NCI-H2107 treated with DMSO at 0.1 percent for 48 hours (cell line): ENCODE data around the gene OR2T1.
"Not testable (repeated sequence)": the region's sequence is repeated elsewhere in the genome, so short reads cannot be mapped to it uniquely, and the experiment has no call there.

Source experiments
- DNase-seq: peaks from one replicate; lab custom pipeline; 2025; ENCODE audit not compliant: unreplicated experiment; lab: John Stamatoyannopoulos, UW

Gene OR2T1

DNA sequence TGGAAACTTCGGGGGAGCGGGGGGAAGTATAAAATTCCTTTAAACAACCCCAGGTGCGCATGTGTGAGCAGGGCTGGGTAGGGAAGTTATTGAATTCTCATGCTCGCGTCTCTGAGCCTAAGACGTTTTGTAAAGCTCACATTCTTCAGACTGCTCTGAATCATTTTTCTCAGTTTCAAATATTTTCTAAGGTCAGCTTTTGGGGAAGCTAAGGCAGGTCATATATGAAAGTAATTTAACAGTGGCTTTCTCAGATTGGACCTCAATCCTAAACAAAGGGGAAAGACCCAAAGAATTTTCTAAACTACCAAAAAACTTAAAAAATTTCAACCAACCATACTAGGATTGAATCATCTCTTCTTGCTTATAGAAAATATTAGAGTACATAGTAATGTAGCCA is 32.1 kb downstream of the OR2T1 start:
- not testable (repeated sequence) for DNase-seq

DNA sequence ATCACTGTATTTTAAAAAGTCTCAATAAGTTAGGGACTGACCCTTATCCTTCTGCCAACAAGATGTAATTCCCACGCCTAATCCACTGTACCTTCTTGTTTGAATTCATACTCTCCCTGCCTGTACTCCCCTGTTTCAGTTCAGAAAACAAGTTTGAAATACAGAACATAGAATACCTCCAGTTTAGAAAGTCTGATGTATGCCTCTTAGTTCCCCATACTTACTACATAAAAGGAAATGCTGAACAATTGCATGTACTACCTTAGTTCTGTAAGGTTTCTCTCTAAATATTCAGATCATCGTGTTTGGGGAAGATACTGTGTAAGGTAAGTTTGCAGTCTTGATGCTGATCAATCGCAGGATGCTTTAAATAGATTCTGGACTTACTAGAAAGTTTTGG is 33.5 kb downstream of the OR2T1 start:
- not testable (repeated sequence) for DNase-seq

DNA sequence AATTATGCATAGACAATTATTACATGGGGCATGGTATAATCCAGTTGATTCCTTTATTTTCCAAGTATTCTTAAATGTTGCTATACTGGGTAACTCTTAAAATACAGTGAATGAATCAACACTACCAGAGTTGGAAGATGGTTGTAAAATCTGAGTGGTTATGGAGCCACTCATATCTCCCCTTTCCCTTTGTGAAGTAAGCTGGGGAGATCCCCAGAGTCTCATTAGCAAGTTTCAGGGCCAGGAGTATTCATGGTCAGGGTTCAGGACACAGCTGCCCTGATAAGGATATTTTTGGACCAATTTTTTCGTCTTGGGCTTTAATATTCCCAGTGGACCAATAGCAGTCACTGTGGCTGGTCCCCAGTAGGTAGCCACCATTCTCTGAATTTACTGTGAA is 35.8 kb downstream of the OR2T1 start:
- not testable (repeated sequence) for DNase-seq

DNA sequence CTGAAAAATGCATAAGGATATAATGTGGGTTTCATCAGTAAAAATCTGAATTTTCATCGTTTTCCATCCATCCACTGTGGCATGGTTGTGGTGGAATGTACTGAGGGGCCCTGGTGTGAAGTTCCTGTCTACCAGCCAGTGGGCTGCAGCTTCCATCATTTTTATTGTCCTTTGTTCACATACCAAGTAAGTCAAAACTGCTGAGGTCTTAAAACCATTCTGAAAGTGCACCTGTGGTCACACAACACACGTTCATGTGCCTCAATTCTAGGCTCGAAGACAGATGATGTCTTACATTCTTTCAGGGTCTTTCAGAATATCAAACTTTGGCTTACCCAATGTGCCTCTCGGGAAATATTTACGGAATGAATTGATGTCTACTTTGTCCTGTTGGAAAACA is 36.4 kb downstream of the OR2T1 start:
- not testable (repeated sequence) for DNase-seq

DNA sequence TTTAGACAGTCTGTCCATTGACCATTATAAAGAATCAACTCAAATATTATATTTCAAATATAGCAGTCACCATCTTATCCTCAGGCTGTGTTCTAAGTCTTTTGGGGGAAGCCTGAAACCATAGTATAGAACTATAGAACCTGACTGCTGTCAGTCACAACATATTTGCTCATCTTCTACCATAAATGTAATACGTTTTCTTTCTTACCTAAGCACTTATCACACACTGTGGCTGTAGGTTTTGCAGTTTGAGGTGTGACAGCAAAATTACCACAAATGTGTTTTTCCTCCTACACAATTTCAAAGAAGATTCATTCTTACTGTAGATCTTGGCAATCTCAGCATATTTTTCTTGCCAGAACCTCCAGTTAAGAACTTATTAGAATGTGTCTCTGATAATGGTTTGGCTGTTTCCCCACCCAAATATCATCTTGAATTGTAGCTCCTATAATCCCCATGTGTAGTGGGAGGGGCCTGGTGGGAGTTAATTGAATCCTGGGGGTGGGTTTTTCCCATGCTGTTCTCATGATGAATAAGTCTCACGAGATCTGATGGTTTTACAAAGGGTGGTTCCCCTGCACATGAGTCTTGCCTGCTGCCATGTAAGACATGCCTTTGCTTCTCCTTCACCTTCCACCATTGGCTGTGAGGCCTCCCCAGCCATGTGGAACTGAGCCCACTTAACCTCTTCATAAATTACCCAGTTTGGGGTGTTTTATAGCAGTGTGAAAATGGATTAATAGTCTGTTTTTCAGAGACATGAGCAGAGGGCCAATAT is 39.8 kb downstream of the OR2T1 start:
- DNase-seq, result not testable (repeated sequence)

DNA sequence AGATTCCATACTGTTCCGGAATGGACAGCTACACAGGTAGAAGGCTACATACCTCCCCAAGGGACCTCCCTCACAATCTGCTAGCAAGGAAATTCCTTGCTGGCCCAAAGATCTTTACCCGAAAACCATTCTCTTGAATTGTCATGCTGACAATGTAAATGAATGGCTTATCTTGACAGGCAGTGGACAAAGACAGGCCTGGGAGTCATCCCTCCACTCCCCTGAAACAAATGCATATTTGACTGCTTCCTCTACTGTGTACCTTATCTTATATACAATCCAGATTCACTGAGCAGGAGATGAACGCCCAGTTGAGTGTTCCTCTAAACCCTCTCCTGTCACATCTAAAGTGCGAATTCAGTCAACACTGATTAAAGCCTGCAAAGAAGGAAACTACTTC is 41.8 kb downstream of the OR2T1 start:
- not testable (repeated sequence) for DNase-seq

DNA sequence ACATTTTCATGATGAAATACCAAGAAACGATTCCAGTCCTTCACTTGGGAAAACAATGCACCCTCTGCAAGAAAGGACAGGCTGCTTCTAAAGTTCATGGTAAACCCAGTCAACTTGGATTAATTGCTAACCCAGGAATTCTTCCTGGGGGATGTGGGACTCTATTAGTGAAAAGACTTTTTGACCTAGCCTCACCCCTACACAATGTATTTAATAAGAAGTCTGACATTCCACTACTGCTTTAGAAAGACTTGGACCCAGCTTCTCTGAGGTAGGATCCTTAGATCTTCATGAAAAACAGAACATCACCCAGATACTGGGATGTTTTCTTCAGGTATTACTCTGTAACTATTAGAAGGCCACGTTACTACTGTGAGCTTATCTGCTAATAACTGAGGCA is 42.6 kb downstream of the OR2T1 start, which contains the start of gene OR2T2:
TSS of gene OR2T2 (plus strand) at position 239 of the 400 bp plus-strand sequence. CDS start 7,161 bp downstream, outside the sequence.
- not testable (repeated sequence) for DNase-seq

DNA sequence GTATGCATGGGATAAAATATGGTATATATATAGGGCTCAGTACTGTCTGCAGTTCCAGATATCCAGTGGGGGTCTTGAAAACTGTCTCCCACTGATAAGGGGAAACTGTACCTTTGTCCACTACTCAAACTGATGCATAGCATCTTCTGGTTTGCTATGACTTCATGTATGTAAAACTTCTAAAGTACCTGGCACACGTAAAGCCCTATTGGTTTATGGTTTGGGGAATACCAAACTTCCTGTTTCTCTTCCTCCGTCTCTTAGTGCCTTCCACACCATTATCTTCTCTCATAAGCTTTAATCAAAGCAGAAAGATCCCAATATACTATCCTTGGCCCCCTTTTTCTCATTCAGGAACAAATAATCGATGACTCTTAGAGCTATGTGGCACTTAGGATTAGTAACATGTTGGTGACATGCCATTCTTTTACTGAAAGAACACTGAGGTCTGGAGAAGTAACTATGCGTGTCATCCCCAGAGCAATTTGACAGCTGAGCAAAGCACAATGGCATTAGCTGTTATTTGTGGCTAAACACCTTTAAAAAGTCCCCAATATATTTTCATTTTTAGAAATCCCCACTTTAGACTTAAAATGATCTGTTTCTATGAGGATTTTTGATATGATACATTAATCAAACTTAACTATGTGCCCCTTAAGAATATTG is 45.7 kb downstream of the OR2T1 start:
- not testable (repeated sequence) for DNase-seq

DNA sequence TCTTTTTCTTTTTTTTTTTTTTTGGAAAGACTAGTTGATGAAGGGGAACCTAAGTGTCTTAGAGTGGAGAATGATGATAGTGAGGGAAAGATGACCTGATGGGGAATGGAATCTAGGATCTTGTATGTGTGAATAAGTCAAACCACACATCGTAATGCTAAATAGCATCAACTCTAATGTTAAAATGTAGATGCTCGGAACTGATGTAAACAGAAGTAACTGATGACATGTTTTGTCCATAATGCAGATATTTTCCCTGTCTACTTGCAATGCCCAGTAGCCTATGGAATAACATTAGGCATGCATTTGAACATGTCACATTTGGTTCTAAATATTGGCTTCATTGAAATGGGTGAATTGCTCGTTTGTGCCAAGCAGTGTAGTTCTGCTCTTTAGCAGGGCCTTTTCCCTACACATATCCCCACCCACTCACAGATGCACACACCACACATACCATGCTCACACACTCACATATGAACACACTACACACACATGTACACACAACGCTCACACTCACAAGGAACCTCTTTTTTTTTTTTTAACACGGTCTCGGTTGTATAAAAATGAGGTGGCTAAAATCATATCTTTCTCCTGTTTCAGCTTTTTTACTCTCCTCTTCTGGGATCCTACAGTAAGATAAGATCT is 47.1 kb downstream of the OR2T1 start:
- DNase-seq, result not testable (repeated sequence)

DNA sequence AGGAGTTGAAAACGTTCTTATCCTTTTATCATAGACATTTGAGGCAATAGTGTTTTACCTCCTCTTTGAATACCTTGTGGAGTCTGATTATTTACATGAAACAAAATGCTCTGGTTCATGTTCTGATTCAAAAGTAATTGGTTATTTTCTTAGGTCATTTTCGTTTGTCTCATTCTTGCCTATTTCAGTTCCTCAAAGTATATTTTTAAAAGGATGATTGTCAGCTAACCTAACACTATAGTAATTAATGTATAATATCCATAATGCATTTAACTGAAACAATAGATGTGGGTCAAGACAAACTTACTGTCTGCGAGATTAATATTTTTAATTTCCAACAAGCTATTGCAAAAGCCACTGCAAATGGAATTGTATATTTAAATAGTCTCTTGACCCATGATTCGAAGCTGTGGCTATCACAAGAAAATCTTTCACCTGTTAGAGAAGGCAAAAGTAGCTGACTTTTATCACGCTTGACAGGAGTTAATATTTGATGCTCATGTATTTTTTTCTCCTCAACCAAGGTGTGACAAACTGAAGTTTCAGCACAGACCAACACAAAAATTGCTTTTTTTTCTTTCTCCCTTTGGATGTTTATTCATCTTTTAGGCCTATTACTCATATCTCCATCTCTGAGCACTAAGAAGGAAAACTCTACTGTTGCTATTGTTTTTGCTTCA is 47.8 kb downstream of the OR2T1 start:
- DNase-seq, result not testable (repeated sequence)

DNA sequence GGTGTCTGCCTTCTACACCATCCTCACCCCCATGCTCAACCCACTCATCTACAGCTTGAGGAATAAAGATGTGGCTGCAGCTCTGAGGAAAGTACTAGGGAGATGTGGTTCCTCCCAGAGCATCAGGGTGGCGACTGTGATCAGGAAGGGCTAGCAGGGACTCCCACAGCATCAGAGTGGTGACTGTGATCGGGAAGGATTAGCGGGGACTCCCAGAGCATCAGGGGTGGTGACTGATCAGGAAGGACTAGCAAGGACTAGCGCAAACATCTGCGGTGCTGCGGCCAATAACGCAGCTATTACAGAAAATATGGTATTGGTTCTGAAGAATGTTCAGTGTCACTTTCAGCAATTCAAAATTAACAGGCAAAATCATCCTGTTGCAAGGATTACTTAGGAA is 50.8 kb downstream of the OR2T1 start:
- DNase-seq, result not testable (repeated sequence)

DNA sequence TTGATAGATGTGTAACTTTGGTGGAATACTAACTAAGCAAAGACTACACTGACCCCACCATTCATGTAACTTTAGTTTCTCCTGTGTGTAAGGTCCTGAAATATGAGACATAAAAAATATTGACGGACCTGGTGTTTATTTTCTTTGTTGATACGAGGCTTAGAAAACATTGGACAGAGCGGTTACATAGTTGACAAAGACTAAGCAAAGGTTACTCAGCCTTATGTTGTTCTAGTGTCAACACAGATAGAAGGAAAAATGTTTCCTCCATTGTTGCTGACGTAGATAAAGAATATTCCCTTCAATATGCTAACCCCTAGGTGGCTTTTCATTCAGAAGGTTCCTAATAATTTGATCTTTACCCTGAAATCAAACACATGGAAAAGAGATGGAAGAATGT is 52.2 kb downstream of the OR2T1 start:
- not testable (repeated sequence) for DNase-seq

DNA sequence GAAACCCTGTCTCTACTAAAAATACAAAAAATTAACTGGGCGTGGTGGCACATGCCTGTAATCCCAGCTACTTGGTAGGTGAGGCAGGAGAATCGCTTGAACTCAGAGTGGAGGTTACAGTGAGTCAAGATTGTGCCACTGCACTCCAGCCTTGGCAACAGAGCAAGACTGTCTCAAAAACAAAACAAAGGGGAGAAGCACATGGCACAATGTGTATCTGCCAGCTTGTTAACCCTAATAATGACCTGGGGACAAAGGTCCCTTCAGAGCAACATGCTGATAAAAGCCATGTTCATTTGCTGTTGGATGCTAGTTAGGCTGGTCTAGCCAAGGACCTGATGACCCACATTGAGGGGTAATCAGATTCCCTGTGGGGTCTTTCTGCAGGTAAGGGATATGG is 53.8 kb downstream of the OR2T1 start:
- not testable (repeated sequence) for DNase-seq
